Endothelial cell of umbilical vein (primary cell): Measurements from ENCODE around the gene KCNQ5. TPM values are rescaled to one million over a fixed set of nuclear protein-coding genes. Genes with fewer than 3 reads are reported as not detected.

ENCODE experiments used
- BruUV-seq: library from RNA; stranded (reverse); fragments of 400-500 nt; replicated peaks from 2 replicates; lab custom pipeline; 2021; lab: Mats Ljungman, UMichigan
- CTCF ChIA-PET: fragments of 300-600, 350-600 bp; sonication (Branson Sonifier 250); formaldehyde crosslinking; loops from one replicate; lab custom pipeline; 2021; ENCODE audit warnings: antibody characterized with exemption, inconsistent platforms; lab: Charles Lee
- POLR2A ChIA-PET: fragments of 300-600, 350-600 bp; sonication (Branson Sonifier 250); formaldehyde crosslinking; loops from one replicate; lab custom pipeline; 2021; ENCODE audit warnings: antibody characterized with exemption, inconsistent platforms; lab: Charles Lee
- DNase-seq: peaks from one replicate; pipeline ENCODE4 v3.0.0-alpha.2; 2011; ENCODE audit warnings: low read depth, low spot score
- FAIRE-seq: peaks from 2 replicates; lab custom pipeline; 2011; peaks lifted over from hg19 to GRCh38; lab: Jason Lieb, UNC
- H2AFZ ChIP-seq: 2 replicates; pipeline ENCODE4 v1.6.0; 2012; ENCODE audit warnings: low read depth, low read length, control low read depth, inconsistent platforms
- H3K27ac ChIP-seq: 2 replicates; pipeline ENCODE4 v1.5.1; 2011; ENCODE audit warnings: low read depth, mild to moderate bottlenecking, control low read depth, low read length, moderate library complexity; ENCODE audit not compliant: insufficient read depth
- H3K27me3 ChIP-seq, 2 experiments: 2 replicates each; pipeline versions ENCODE4 v1.6.0 to v1.6.1; 2011; ENCODE audit warnings: low read length in 2 of 2, mixed read lengths in 1 of 2; ENCODE audit not compliant: control insufficient read depth in 2 of 2, insufficient read depth in 2 of 2
- H3K36me3 ChIP-seq, 2 experiments: 2 replicates in 1 of 2; 3 replicates in 1 of 2; pipeline ENCODE4 v1.5.1; 2011; ENCODE audit warnings: low read length in 2 of 2, mild to moderate bottlenecking in 1 of 2, moderate library complexity in 1 of 2; ENCODE audit not compliant: control insufficient read depth in 2 of 2, insufficient read depth in 2 of 2; ENCODE audit errors: extremely low read depth in 1 of 2
- H3K4me1 ChIP-seq: 3 replicates; pipeline ENCODE4 v1.5.1; 2011; ENCODE audit warnings: mild to moderate bottlenecking, low read length; ENCODE audit not compliant: control insufficient read depth, insufficient read depth; ENCODE audit errors: extremely low read depth
- H3K4me2 ChIP-seq: 2 replicates; pipeline ENCODE4 v1.6.1; 2011; ENCODE audit warnings: low read length, control low read depth, mixed read lengths; ENCODE audit not compliant: insufficient read depth
- H3K4me3 ChIP-seq, 3 experiments: fragments of 200-600 bp in 1 of 3; sonication (generic), shearing (Covaris generic) in 1 of 3; replicated peaks in 1 of 3; 2 replicates each; pipeline ENCODE4 v1.5.1; 2011 to 2016; ENCODE audit warnings: control low read depth in 3 of 3, low read length in 3 of 3, mild to moderate bottlenecking in 2 of 3, inconsistent platforms in 1 of 3, low read depth in 1 of 3, moderate library complexity in 1 of 3; ENCODE audit not compliant: insufficient read depth in 1 of 3
- H3K79me2 ChIP-seq: 2 replicates; pipeline ENCODE4 v1.6.0; 2012; ENCODE audit warnings: low read length, inconsistent platforms; ENCODE audit not compliant: control insufficient read depth, insufficient read depth
- H3K9ac ChIP-seq: replicated peaks from 2 replicates; pipeline ENCODE3; 2011; ENCODE audit warnings: low read length, control low read depth; ENCODE audit not compliant: insufficient read depth; ENCODE audit errors: extremely low read depth
- H3K9me1 ChIP-seq: replicated peaks from 3 replicates; pipeline ENCODE4 v1.6.0; 2011; ENCODE audit warnings: mild to moderate bottlenecking, low read length; ENCODE audit not compliant: control insufficient read depth, insufficient read depth; ENCODE audit errors: extremely low read depth
- H3K9me3 ChIP-seq: replicated peaks from 2 replicates; pipeline ENCODE4 v1.5.1; 2012; ENCODE audit warnings: low read length, inconsistent platforms; ENCODE audit not compliant: control insufficient read depth, insufficient read depth
- H4K20me1 ChIP-seq: replicated peaks from 2 replicates; pipeline ENCODE3; 2011; ENCODE audit warnings: mild to moderate bottlenecking, low read length; ENCODE audit not compliant: control insufficient read depth, insufficient read depth; ENCODE audit errors: extremely low read depth
- CTCF ChIP-seq, 2 donors: IDR thresholded peaks; 1 replicate in 1 of 2; 2 replicates in 1 of 2; pipeline ENCODE4 v1.5.1; 2011; ENCODE audit warnings: low read length in 2 of 2, mild to moderate bottlenecking in 2 of 2, moderate library complexity in 2 of 2, control low read depth in 1 of 2, inconsistent platforms in 1 of 2, low read depth in 1 of 2; ENCODE audit not compliant: insufficient read depth in 1 of 2; ENCODE audit errors: extremely low read depth in 1 of 2
- EZH2 ChIP-seq: IDR thresholded peaks from 2 replicates; pipeline ENCODE4 v1.6.1; 2012; ENCODE audit warnings: borderline replicate concordance, low read depth, mild to moderate bottlenecking, moderate library complexity, low read length, inconsistent platforms; ENCODE audit not compliant: severe bottlenecking
- FOS ChIP-seq: IDR thresholded peaks from 2 replicates; pipeline ENCODE4 v1.6.1; 2011; ENCODE audit warnings: mild to moderate bottlenecking, low read length, moderate library complexity, borderline replicate concordance; ENCODE audit not compliant: insufficient read depth
- GATA2 ChIP-seq: IDR thresholded peaks from 2 replicates; pipeline ENCODE4 v1.7.0; 2011; ENCODE audit warnings: low read depth, mild to moderate bottlenecking, moderate library complexity, mixed read lengths, low read length; ENCODE audit not compliant: insufficient read length, insufficient read depth
- JUN ChIP-seq: IDR thresholded peaks from 2 replicates; pipeline ENCODE4 v1.6.1; 2011; ENCODE audit warnings: borderline replicate concordance, low read depth; ENCODE audit not compliant: insufficient read length, insufficient read depth
- MAX ChIP-seq: IDR thresholded peaks from 2 replicates; pipeline ENCODE4 v1.6.1; 2011; ENCODE audit not compliant: insufficient read depth, insufficient read length
- MYC ChIP-seq: IDR thresholded peaks from one replicate; pipeline ENCODE4 v1.6.1; 2011; ENCODE audit warnings: mild to moderate bottlenecking, low read depth, low read length
- POLR2A ChIP-seq: IDR thresholded peaks from 2 replicates; pipeline ENCODE4 v1.6.1; 2012; ENCODE audit warnings: low read depth, mild to moderate bottlenecking, control low read depth, low read length
- POLR2AphosphoS5 ChIP-seq: IDR thresholded peaks from 2 replicates; pipeline ENCODE4 v1.6.1; 2012; ENCODE audit warnings: low read depth, mild to moderate bottlenecking, control low read depth, low read length, moderate library complexity; ENCODE audit not compliant: insufficient read depth
- dilution Hi-C: fragments of 300-500 bp; cut with MboI; formaldehyde crosslinking; loops from one replicate; pipeline ENCODE4 v1.15.0; 2019; ENCODE audit warnings: low sequenced_read_pairs; ENCODE audit not compliant: extremely low pct_ligation_motif_present
- intact Hi-C: fragments of 100-400 bp; cut with micrococcal nuclease; formaldehyde crosslinking; loops from one replicate; pipeline ENCODE4 v1.10.0; 2022
- polyA plus RNA-seq, 4 experiments: library from polyadenylated mRNA; depleted of rRNA in 3 of 4; stranded (reverse) in 3 of 4; unstranded in 1 of 4; fragments of >200 nt; gene quantifications; 2 replicates each; pipeline versions ENCODE4 v1.2.1 to v1.2.3, GENCODE V29; 2011 to 2012; ENCODE audit warnings: missing spikeins in 1 of 4
- total RNA-seq: library from RNA; stranded (reverse); gene quantifications from 2 replicates; pipeline ENCODE4 v1.2.3, GENCODE V29; 2021

The KCNQ5 gene
- total and polyA plus RNA-seq, 2 donors (not counting 3 experiments of a cell fraction or from before 2014, with no cell fraction given): 0.22 TPM; not detected in 1

- no peaks in the 10 kb centered on the region for H3K79me2 ChIP-seq
- no TSS peak for BruUV-seq
- no peak overlapping the region for H3K4me3 ChIP-seq
- no peak overlapping the region for H3K4me2 ChIP-seq
- no peak for DNase-seq
- no peak for TF ChIP-seq JUN
- no peak for TF ChIP-seq EZH2
- no peak for TF ChIP-seq GATA2
- no peak for TF ChIP-seq MYC
- TF ChIP-seq POLR2AphosphoS5: no peak
- TF ChIP-seq MAX: no peak
- TF ChIP-seq FOS: no peak
- no peak for TF ChIP-seq POLR2A
- no peak for TF ChIP-seq CTCF (IDR thresholded peaks at IDR 0.05; ENCODE audit: extremely low read depth in 1 of 2, insufficient read depth in 1 of 2, low read depth in 1 of 2, low read length in 2 of 2)
- no peaks in the 10 kb centered on the region for H3K9me1 ChIP-seq
- dilution Hi-C loops: no loop called here
- no peaks in the 10 kb centered on the region for H3K4me1 ChIP-seq
- ChIA-PET POLR2A (no interaction called here), CTCF (no interaction called here)
- no peak overlapping the region for H3K27ac ChIP-seq
- H3K36me3 ChIP-seq: no peaks in the 10 kb centered on the region
- no peak for FAIRE-seq
- intact Hi-C loops: no loop called here
- H3K9ac ChIP-seq: no peak overlapping the region
- H2AFZ ChIP-seq: no peak overlapping the region
- H4K20me1 ChIP-seq: no peaks in the 10 kb centered on the region
- no peaks in the 10 kb centered on the region for H3K27me3 ChIP-seq
- H3K9me3 ChIP-seq: no peaks in the 10 kb centered on the region
Observed at GRCh38 chr6:73104921-73105320, 483.1 kb downstream of the KCNQ5 start.
